ENCODE results near the gene KCNG2. TPM values are rescaled to one million over a fixed set of nuclear protein-coding genes. Genes with fewer than 3 reads are reported as not detected.

The KCNG2 gene
- total and polyA plus RNA-seq, 2 of the 8 experiments (the other 6 are each of a cell fraction or from before 2014, with no cell fraction given): 0.19 to 0.74 TPM

DNA sequence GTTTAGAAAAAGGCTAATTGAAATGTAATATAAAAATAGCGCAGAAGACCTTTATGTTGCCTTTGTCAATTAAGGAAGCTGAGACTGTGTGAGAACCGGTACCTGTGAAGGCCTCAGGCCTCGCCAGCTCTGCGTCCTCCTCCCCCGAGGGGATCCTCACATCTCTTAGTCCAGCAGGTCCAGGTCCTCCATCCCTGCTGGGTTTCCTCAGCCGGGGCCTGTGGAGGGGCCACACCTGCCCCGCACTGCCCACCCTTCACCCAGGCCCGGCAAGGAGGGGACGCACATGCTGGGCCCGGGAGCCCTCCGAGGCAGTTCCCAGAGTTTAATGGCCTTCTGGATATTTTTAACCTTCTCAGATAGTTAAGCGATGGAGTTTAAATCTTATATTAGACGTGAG lies 3.5 kb downstream of the KCNG2 start (continued):
- TF ChIP-seq FOSL1 (IDR thresholded peaks at IDR 0.05; ENCODE audit: insufficient read depth, low read depth, low read length) (no peak), CEBPB (IDR thresholded peaks at IDR 0.05; ENCODE audit: low read depth, low read length) (no peak)

Data from H1 (cell line).